IMR-90 (cell line): ENCODE results near the gene MFN2. TPM values are rescaled to one million over a fixed set of nuclear protein-coding genes. Genes with fewer than 3 reads are reported as not detected.
A peak's percentile ranks its signal among the peaks of the same experiment; 100 is the strongest.

Experiments
- ATAC-seq: fragments of 200-7000 bp; cut with Tn5 transposase; 2 replicates; pipeline ENCODE4 v1.9.1; 2020; ENCODE audit warnings: low read depth, mild to moderate bottlenecking, moderate library complexity
- BruUV-seq: library from RNA; stranded (reverse); fragments of 400-500 nt; replicated peaks from 2 replicates; lab custom pipeline; 2021; lab: Mats Ljungman, UMichigan
- CTCF ChIA-PET: fragments of 300-600 bp; formaldehyde crosslinking; extraction: SDS; loops from one replicate; lab custom pipeline; 2021; ENCODE audit warnings: antibody characterized with exemption; lab: Yijun Ruan, JAX
- POLR2A ChIA-PET: fragments of 300-600 bp; sonication (Branson Sonifier 250); formaldehyde crosslinking; loops from one replicate; lab custom pipeline; 2022; ENCODE audit warnings: antibody characterized with exemption; ENCODE audit not compliant: unreplicated experiment; lab: Charles Lee
- DNase-seq: peaks from one replicate; pipeline ENCODE4 v3.0.0; 2013
- H2AFZ ChIP-seq: replicated peaks from 2 replicates; pipeline ENCODE3; 2013; ENCODE audit warnings: low read length, mild to moderate bottlenecking; ENCODE audit not compliant: poor library complexity
- H2AK5ac ChIP-seq: 2 replicates; pipeline ENCODE4 v1.6.1; 2013; ENCODE audit warnings: low read depth, low read length, inconsistent platforms
- H2AK9ac ChIP-seq: replicated peaks from 2 replicates; pipeline ENCODE3; 2013; ENCODE audit warnings: mild to moderate bottlenecking, low read depth, low read length, moderate library complexity; ENCODE audit not compliant: poor library complexity
- H2BK120ac ChIP-seq: 2 replicates; pipeline ENCODE4 v1.6.1; 2013; ENCODE audit warnings: low read depth, low read length, inconsistent platforms
- H2BK15ac ChIP-seq: 3 replicates; pipeline ENCODE4 v1.6.1; 2013; ENCODE audit warnings: low read depth, low read length, inconsistent platforms
- H2BK20ac ChIP-seq: 2 replicates; pipeline ENCODE4 v1.6.1; 2013; ENCODE audit warnings: low read depth, mild to moderate bottlenecking, inconsistent platforms, low read length, moderate library complexity
- H2BK5ac ChIP-seq: 2 replicates; pipeline ENCODE4 v1.6.1; 2013; ENCODE audit warnings: mild to moderate bottlenecking, low read depth, low read length, inconsistent platforms; ENCODE audit not compliant: poor library complexity, severe bottlenecking
- H3K14ac ChIP-seq: replicated peaks from 2 replicates; pipeline ENCODE4 v1.6.1; 2013; ENCODE audit warnings: low read depth, low read length, inconsistent platforms
- H3K18ac ChIP-seq: 2 replicates; pipeline ENCODE4 v1.6.1; 2013; ENCODE audit warnings: low read depth, low read length, control low read depth
- H3K23ac ChIP-seq: 2 replicates; pipeline ENCODE4 v1.6.1; 2013; ENCODE audit warnings: low read depth, low read length, inconsistent platforms
- H3K27ac ChIP-seq: 2 replicates; pipeline ENCODE4 v1.5.1; 2013; ENCODE audit warnings: mild to moderate bottlenecking, control low read depth, low read length; ENCODE audit not compliant: insufficient read depth
- H3K27me3 ChIP-seq: 2 replicates; pipeline ENCODE4 v1.6.1; 2013; ENCODE audit warnings: low read length; ENCODE audit not compliant: control insufficient read depth, insufficient read depth
- H3K36me3 ChIP-seq: 2 replicates; pipeline ENCODE4 v1.6.1; 2013; ENCODE audit warnings: low read length, mixed read lengths; ENCODE audit not compliant: control insufficient read depth, insufficient read depth
- H3K4ac ChIP-seq: 2 replicates; pipeline ENCODE4 v1.6.1; 2013; ENCODE audit warnings: low read depth, low read length, inconsistent platforms
- H3K4me1 ChIP-seq: 2 replicates; pipeline ENCODE4 v1.6.1; 2013; ENCODE audit warnings: low read length, mixed read lengths; ENCODE audit not compliant: control insufficient read depth, insufficient read depth
- H3K4me2 ChIP-seq: 2 replicates; pipeline ENCODE4 v1.6.1; 2013; ENCODE audit warnings: low read depth, mild to moderate bottlenecking, control low read depth, low read length, moderate library complexity
- H3K4me3 ChIP-seq: 2 replicates; pipeline ENCODE4 v1.5.1; 2013; ENCODE audit warnings: low read depth, mild to moderate bottlenecking, control low read depth, low read length, moderate library complexity; ENCODE audit not compliant: insufficient read depth
- H3K56ac ChIP-seq: 2 replicates; pipeline ENCODE4 v1.6.1; 2013; ENCODE audit warnings: low read length, inconsistent platforms; ENCODE audit not compliant: insufficient read depth; ENCODE audit errors: extremely low read depth
- H3K79me1 ChIP-seq, 2 experiments: 2 replicates each; pipeline ENCODE4 v1.6.1; 2013; ENCODE audit warnings: low read length in 2 of 2, inconsistent platforms in 1 of 2, low read depth in 1 of 2
- H3K9ac ChIP-seq: 2 replicates; pipeline ENCODE4 v1.6.1; 2013; ENCODE audit warnings: low read depth, low read length, control low read depth
- H3K9me1 ChIP-seq: 2 replicates; pipeline ENCODE4 v1.6.1; 2013; ENCODE audit warnings: low read length, inconsistent platforms; ENCODE audit not compliant: insufficient read depth
- H3K9me3 ChIP-seq: 2 replicates; pipeline ENCODE4 v1.6.1; 2013; ENCODE audit warnings: low read length; ENCODE audit not compliant: control insufficient read depth, insufficient read depth
- H4K20me1 ChIP-seq: 2 replicates; pipeline ENCODE4 v1.6.1; 2013; ENCODE audit warnings: low read length, inconsistent platforms; ENCODE audit not compliant: insufficient read depth
- H4K5ac ChIP-seq: 2 replicates; pipeline ENCODE4 v1.6.1; 2013; ENCODE audit warnings: mild to moderate bottlenecking, low read depth, low read length, control low read depth
- H4K8ac ChIP-seq, 2 experiments: 2 replicates each; pipeline ENCODE4 v1.6.1; 2013; ENCODE audit warnings: low read depth in 2 of 2, low read length in 2 of 2, control low read depth in 1 of 2, inconsistent platforms in 1 of 2
- H4K91ac ChIP-seq: 2 replicates; pipeline ENCODE4 v1.6.1; 2013; ENCODE audit warnings: low read depth, low read length, inconsistent platforms; ENCODE audit not compliant: insufficient read depth
- BHLHE40 ChIP-seq: fragments of 150-350 bp; IDR thresholded peaks from 2 replicates; pipeline ENCODE4 v1.6.1; 2016; ENCODE audit warnings: mild to moderate bottlenecking, low read depth, low read length
- CHD1 ChIP-seq: IDR thresholded peaks from 2 replicates; pipeline ENCODE4 v1.6.1; 2012; ENCODE audit warnings: low read depth, low read length, improper control_type of control experiment
- FOS ChIP-seq: fragments of 150-350 bp; IDR thresholded peaks from 2 replicates; pipeline ENCODE4 v1.6.1; 2016; ENCODE audit warnings: low read depth, low read length
- MXI1 ChIP-seq: IDR thresholded peaks from 2 replicates; pipeline ENCODE4 v1.6.1; 2012; ENCODE audit warnings: low read depth, mild to moderate bottlenecking, low read length, moderate library complexity, borderline replicate concordance
- USF2 ChIP-seq: fragments of 150-350 bp; IDR thresholded peaks from 2 replicates; pipeline ENCODE4 v1.6.1; 2017; ENCODE audit warnings: mild to moderate bottlenecking, antibody characterized with exemption, low read length, low read depth
- WGBS, 2 experiments: methylation state at CpG; one replicate each; pipeline versions ENCODE4 v1.1.5 to v1.1.7; 2013; ENCODE audit warnings: missing lambda C conversion rate in 2 of 2; ENCODE audit not compliant: insufficient read length in 1 of 2; ENCODE audit errors: extremely low coverage in 2 of 2; 5-methylcytosine and 5-hydroxymethylcytosine counted together
- dilution Hi-C: fragments of 300-500 bp; cut with HindIII; formaldehyde crosslinking; loops from one replicate; pipeline ENCODE4 v1.14.3; 2018; ENCODE audit warnings: low sequenced_read_pairs; ENCODE audit not compliant: unreplicated experiment
- in situ Hi-C: fragments of 300-500 bp; cut with MboI; formaldehyde crosslinking; loops from 3 replicates; pipeline ENCODE4 v1.14.3; 2019; ENCODE audit warnings: low sequenced_read_pairs, inconsistent platforms, mixed read lengths
- intact Hi-C: fragments of 100-400 bp; cut with micrococcal nuclease; formaldehyde crosslinking; loops from 2 replicates; pipeline ENCODE4 v1.10.0; 2022
- polyA plus RNA-seq, 3 experiments: library from polyadenylated mRNA; depleted of rRNA; stranded (reverse); fragments of >200 nt; gene quantifications; 2 replicates each; pipeline ENCODE4 v1.2.3, GENCODE V29; 2012; ENCODE audit warnings: low replicate concordance in 1 of 3
- total RNA-seq: library from RNA; depleted of rRNA; stranded (reverse); fragments of >200 nt; gene quantifications from 2 replicates; pipeline ENCODE4 v1.2.3, GENCODE V29; 2012

Gene MFN2
- total and polyA plus RNA-seq, 2 of the 4 experiments (the other 2 are of a cell fraction) = 52.8 to 84.2 TPM

- no TSS peak for BruUV-seq
- peak overlapping the region; percentile 77; the same call in 1 of the 2 replicates for H2AK5ac ChIP-seq
- H2BK15ac ChIP-seq = no peak overlapping the region
- peaks cover 3 to 30% of the 10 kb centered on the region in 2 experiments; a peak in 3 of 4 replicates for H3K79me1 ChIP-seq
- in situ Hi-C loops = no loop called here
- peaks cover 21% of the 10 kb centered on the region for H3K4me1 ChIP-seq
- WGBS, 2 experiments = no CpG with 5 or more reads among the region's 10 CpGs
- ATAC-seq (no peak), DNase-seq (no peak)
- H3K27ac ChIP-seq = no peak overlapping the region
- no peak overlapping the region for H2AFZ ChIP-seq
- H3K18ac ChIP-seq = no peak overlapping the region
- no peak overlapping the region for H3K4me2 ChIP-seq
- H2BK20ac ChIP-seq = no peak overlapping the region
- no peak overlapping the region for H2BK5ac ChIP-seq
- H3K36me3 ChIP-seq = no peaks in the 10 kb centered on the region; the same call in 1 of the 2 replicates
- TF ChIP-seq BHLHE40 (no peak), USF2 (no peak), FOS (no peak), MXI1 (no peak), CHD1 (no peak)
- H3K4me3 ChIP-seq = no peak overlapping the region
- ChIA-PET POLR2A (no interaction called here), CTCF (no interaction called here)
- no peak overlapping the region for H3K14ac ChIP-seq
- no peak overlapping the region for H2AK9ac ChIP-seq
- peaks cover 5% of the 10 kb centered on the region; the same call in 1 of the 2 replicates for H4K20me1 ChIP-seq
- H3K4ac ChIP-seq = no peak overlapping the region
- H2BK120ac ChIP-seq = no peak overlapping the region
- no peaks in the 10 kb centered on the region for H3K9me3 ChIP-seq
- no peak overlapping the region for H3K56ac ChIP-seq
- no peak overlapping the region for H3K9ac ChIP-seq
- H4K5ac ChIP-seq = no peak overlapping the region
- intact Hi-C loops = no loop called here
- H4K8ac ChIP-seq = no peak overlapping the region
- peaks cover 18% of the 10 kb centered on the region for H3K9me1 ChIP-seq
- no peak overlapping the region for H3K23ac ChIP-seq
- no peaks in the 10 kb centered on the region for H3K27me3 ChIP-seq
- dilution Hi-C loops = no loop called here
- no peak overlapping the region for H4K91ac ChIP-seq
Measured at GRCh38 chr1:11931845-11932244, 48.4 kb upstream of the MFN2 start.
